Suprapubic skin (tissue), 4 donors: Measurements from ENCODE around the gene SYT8. TPM values are rescaled to one million over a fixed set of nuclear protein-coding genes. Genes with fewer than 3 reads are reported as not detected.
"Not testable (repeated sequence)": the region's sequence is repeated elsewhere in the genome, so short reads cannot be mapped to it uniquely, and the experiment has no call there.

ENCODE experiments used
- DNase-seq, 2 donors: peaks; one replicate each; pipeline ENCODE4 v3.0.0-alpha.2; 2019; ENCODE audit warnings: low spot score in 2 of 2
- H3K27ac ChIP-seq: fragments of 200-600 bp; sonication (generic); one replicate; pipeline ENCODE4 v1.5.1; 2019
- H3K27me3 ChIP-seq: fragments of 200-600 bp; sonication (generic); one replicate; pipeline ENCODE4 v1.5.1; 2019
- H3K36me3 ChIP-seq: fragments of 200-600 bp; sonication (generic); one replicate; pipeline ENCODE4 v1.5.1; 2019
- H3K4me1 ChIP-seq: fragments of 200-600 bp; sonication (generic); one replicate; pipeline ENCODE4 v1.5.1; 2019
- H3K4me3 ChIP-seq: fragments of 200-600 bp; sonication (generic); one replicate; pipeline ENCODE4 v1.5.1; 2019; ENCODE audit warnings: mild to moderate bottlenecking
- H3K9me3 ChIP-seq: fragments of 200-600 bp; sonication (generic); one replicate; pipeline ENCODE4 v1.5.1; 2019
- EP300 ChIP-seq: sonication (generic); formaldehyde crosslinking; IDR thresholded peaks from one replicate; pipeline ENCODE4 v1.6.1; 2017; ENCODE audit warnings: antibody characterized with exemption
- POLR2A ChIP-seq, 2 donors: fragments of 450-650 bp; IDR thresholded peaks; one replicate each; pipeline ENCODE4 v1.6.1; 2017; ENCODE audit warnings: antibody characterized with exemption in 2 of 2, mild to moderate bottlenecking in 2 of 2, moderate library complexity in 2 of 2
- POLR2AphosphoS5 ChIP-seq, 3 donors: sonication (generic); formaldehyde crosslinking; IDR thresholded peaks; one replicate each; pipeline ENCODE4 v1.6.1; 2017; ENCODE audit warnings: antibody characterized with exemption in 3 of 3
- WGBS: methylation state at CpG from one replicate; pipeline ENCODE4 v1.1.5; 2018; 5-methylcytosine and 5-hydroxymethylcytosine counted together
- total RNA-seq, 4 donors: library from RNA; depleted of rRNA; stranded (reverse); fragments of >200 nt; gene quantifications; one replicate each; pipeline ENCODE4 v1.1.0, GENCODE V29; 2016
- TF ChIP-seq, protein P1 (sequence below), 2 donors: fragments of 200-600 bp in 1 of 2; fragments of 450-650 bp in 1 of 2; sonication (generic) in 1 of 2; IDR thresholded peaks; one replicate each; pipeline ENCODE4 v1.5.1; 2016 to 2019; ENCODE audit warnings: antibody characterized with exemption in 2 of 2, mild to moderate bottlenecking in 1 of 2, moderate library complexity in 1 of 2

The SYT8 gene
- total RNA-seq, 4 donors from 2014 or later = 141 to 280 (median 193) TPM

DNA sequence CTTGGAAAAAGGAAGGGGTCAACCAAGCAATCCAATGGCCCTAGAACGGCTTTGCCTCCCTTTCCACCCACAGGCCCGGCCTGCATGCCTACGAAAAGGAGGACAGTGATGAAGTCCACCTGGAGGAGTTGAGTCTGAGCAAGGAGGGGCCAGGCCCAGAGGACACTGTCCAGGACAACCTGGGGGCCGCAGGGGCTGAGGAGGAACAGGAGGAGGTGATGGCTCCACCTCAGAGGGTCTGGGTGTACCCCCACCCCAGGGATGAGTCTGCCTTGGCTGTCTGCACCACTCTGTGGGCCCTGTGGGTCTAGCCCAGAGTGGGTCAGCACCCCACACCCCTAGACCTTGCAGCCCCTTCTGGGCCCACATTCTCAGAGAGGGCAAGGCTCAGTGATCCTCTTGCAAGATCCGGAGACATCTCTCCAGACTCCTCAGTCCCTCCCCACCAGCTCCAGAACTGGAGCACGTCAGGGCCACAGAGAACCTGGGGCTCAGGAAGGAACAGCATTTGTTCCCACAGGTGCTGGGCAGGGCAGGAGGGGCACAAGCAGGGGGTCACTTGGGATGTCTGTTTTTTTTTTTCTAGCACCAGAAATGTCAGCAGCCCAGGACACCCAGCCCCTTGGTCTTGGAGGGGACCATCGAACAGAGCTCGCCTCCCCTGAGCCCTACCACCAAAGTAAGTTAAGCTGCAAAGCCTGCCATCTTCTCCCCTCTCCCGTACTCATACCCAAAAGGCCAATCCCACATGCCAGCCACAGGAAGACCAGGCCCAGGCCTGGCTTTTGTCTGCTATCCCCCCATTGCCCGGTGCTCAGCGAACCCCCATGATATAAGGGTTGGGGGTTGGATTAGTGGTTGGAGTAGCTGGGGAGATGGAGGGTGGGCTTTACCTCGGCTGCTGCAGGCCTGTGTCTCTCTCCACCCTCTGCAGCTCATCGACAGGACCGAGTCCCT, 48.8 kb downstream of the SYT8 start:
- Histone ChIP-seq H3K36me3 (peaks cover 51% of the 10 kb centered on the region), H3K27me3 (no peaks in the 10 kb centered on the region), H3K4me1 (peaks cover 53% of the 10 kb centered on the region), H3K27ac (no peak overlapping the region), H3K4me3 (no peak overlapping the region), H3K9me3 (no peaks in the 10 kb centered on the region)
- DNase-seq = peak in 1 of 2 donors; percentile 79
- TF ChIP-seq POLR2AphosphoS5 (IDR thresholded peaks at IDR 0.05) (no peak), POLR2A (IDR thresholded peaks at IDR 0.05) (no peak), EP300 (no peak)
- TF ChIP-seq, protein P1, sequence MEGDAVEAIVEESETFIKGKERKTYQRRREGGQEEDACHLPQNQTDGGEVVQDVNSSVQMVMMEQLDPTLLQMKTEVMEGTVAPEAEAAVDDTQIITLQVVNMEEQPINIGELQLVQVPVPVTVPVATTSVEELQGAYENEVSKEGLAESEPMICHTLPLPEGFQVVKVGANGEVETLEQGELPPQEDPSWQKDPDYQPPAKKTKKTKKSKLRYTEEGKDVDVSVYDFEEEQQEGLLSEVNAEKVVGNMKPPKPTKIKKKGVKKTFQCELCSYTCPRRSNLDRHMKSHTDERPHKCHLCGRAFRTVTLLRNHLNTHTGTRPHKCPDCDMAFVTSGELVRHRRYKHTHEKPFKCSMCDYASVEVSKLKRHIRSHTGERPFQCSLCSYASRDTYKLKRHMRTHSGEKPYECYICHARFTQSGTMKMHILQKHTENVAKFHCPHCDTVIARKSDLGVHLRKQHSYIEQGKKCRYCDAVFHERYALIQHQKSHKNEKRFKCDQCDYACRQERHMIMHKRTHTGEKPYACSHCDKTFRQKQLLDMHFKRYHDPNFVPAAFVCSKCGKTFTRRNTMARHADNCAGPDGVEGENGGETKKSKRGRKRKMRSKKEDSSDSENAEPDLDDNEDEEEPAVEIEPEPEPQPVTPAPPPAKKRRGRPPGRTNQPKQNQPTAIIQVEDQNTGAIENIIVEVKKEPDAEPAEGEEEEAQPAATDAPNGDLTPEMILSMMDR (IDR thresholded peaks at IDR 0.05) = no peak
- 83% methylated on average over 10 of the region's 14 CpGs for WGBS

DNA sequence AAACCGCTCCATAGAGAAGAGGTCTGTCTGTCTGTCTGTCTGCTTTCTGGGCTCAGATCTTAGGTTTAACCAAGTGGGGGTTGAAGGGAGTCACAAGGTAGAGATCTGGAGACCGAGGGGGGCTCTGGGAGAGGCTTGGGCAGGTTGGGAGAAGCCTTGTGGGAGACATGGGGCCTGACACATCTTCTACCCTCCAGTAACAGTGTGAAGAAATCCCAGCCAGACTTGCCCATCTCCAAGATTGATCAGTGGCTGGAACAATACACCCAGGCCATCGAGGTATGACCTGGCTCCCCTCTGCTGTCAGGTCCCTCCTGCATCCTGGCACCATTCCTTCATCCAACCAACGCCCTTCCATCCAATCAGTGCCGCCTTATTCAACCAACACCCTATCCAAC, 49.5 kb downstream of the SYT8 start:
- H3K27ac ChIP-seq = no peak overlapping the region
- DNase-seq = peak in 1 of 2 donors; percentile 26
- TF ChIP-seq, protein P1 (IDR thresholded peaks at IDR 0.05) = no peak
- TF ChIP-seq POLR2AphosphoS5 (IDR thresholded peaks at IDR 0.05) = no peak
- TF ChIP-seq POLR2A (IDR thresholded peaks at IDR 0.05) = no peak
- no peak for TF ChIP-seq EP300
- no peaks in the 10 kb centered on the region for H3K27me3 ChIP-seq
- H3K36me3 ChIP-seq = peaks cover 57% of the 10 kb centered on the region
- 87% methylated on average over 5 of the region's 5 CpGs for WGBS
- no peaks in the 10 kb centered on the region for H3K9me3 ChIP-seq
- H3K4me1 ChIP-seq = peaks cover 53% of the 10 kb centered on the region
- no peak overlapping the region for H3K4me3 ChIP-seq

DNA sequence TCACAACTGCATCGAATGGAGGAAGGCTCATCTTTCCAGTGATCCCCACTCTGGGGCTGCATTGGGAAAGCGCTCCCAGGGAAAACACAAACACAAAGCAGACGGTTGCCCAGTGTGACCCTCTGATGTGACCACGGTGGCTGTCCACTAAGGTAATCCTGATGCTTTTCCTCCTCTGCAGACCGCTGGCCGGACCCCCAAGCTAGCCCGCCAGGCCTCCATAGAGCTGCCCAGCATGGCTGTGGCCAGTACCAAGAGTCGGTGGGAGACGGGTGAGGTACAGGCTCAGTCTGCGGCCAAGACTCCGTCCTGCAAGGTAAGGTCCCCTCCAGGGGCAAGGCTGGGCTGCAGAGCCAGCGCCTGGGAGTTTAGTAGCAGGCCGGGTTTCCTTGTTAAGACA, 51.8 kb downstream of the SYT8 start:
- not testable (repeated sequence) for H3K9me3 ChIP-seq, H3K4me3 ChIP-seq, H3K27ac ChIP-seq, H3K27me3 ChIP-seq, DNase-seq
- H3K36me3 ChIP-seq = peaks cover 58% of the 10 kb centered on the region
- 94% methylated on average over 13 of the region's 13 CpGs for WGBS
- peaks cover 42% of the 10 kb centered on the region for H3K4me1 ChIP-seq

Other genes with a start within 250 kb of the SYT8 start
- 1 to 10 TPM in 2 of 4 donors, not detected in 2; 1.0 to 1.2 TPM for gene KRTAP5-1, start 249.7 kb upstream of the SYT8 start, total RNA-seq
- gene KRTAP5-2, start 236.7 kb upstream of the SYT8 start, total RNA-seq = 10 to 100 TPM in 1 of 4 donors, 1 to 10 TPM in 2, not detected in 1; 1.7 to 12.0 (median 4.6) TPM
- gene KRTAP5-3, start 226.5 kb upstream of the SYT8 start, total RNA-seq = 10 to 100 TPM in 1 of 4 donors, 1 to 10 TPM in 2, not detected in 1; 3.7 to 14.9 (median 4.4) TPM
- 1 to 10 TPM in 2 of 4 donors, under 1 TPM in 1, not detected in 1; 0.55 to 3.6 (median 3.5) TPM for gene KRTAP5-4, start 212.9 kb upstream of the SYT8 start, total RNA-seq
- gene KRTAP5-5, start 205.2 kb upstream of the SYT8 start, total RNA-seq = 1 to 10 TPM in 2 of 4 donors, under 1 TPM in 1, not detected in 1; 0.79 to 2.7 (median 1.2) TPM
- 10 to 100 TPM in 1 of 4 donors, 1 to 10 TPM in 1, not detected in 2; 2.3 to 24.1 TPM for gene KRTAP5-6, start 137.8 kb upstream of the SYT8 start, total RNA-seq
- 1 to 10 TPM; 2.6 to 7.6 (median 6.9) TPM for gene IFITM10, start 84.4 kb upstream of the SYT8 start, total RNA-seq
- gene CTSD, start 71.1 kb upstream of the SYT8 start, total RNA-seq = 100 to 1,000 TPM; 319 to 596 (median 469) TPM
- gene TNNI2, start 4.0 kb downstream of the SYT8 start, total RNA-seq = 10 to 100 TPM; 17.4 to 63.6 (median 27.2) TPM
- gene LSP1, start 18.1 kb downstream of the SYT8 start, total RNA-seq = 100 to 1,000 TPM in 2 of 4 donors, 10 to 100 TPM in 2; 70.4 to 134 (median 107) TPM
- not detected for gene PRR33, start 56.9 kb downstream of the SYT8 start, total RNA-seq
- 10 to 100 TPM in 1 of 4 donors, 1 to 10 TPM in 3; 1.5 to 12.9 (median 4.8) TPM for gene TNNT3, start 84.7 kb downstream of the SYT8 start, total RNA-seq
- 100 to 1,000 TPM in 2 of 4 donors, 10 to 100 TPM in 2; 76.9 to 115 (median 103) TPM for gene MRPL23, start 112.3 kb downstream of the SYT8 start, total RNA-seq
- 10 to 100 TPM; 20.0 to 62.2 (median 40.4) TPM for gene H19, start 162.9 kb downstream of the SYT8 start, total RNA-seq